ENCODE measurements around the gene XPNPEP3.

The XPNPEP3 gene

DNA sequence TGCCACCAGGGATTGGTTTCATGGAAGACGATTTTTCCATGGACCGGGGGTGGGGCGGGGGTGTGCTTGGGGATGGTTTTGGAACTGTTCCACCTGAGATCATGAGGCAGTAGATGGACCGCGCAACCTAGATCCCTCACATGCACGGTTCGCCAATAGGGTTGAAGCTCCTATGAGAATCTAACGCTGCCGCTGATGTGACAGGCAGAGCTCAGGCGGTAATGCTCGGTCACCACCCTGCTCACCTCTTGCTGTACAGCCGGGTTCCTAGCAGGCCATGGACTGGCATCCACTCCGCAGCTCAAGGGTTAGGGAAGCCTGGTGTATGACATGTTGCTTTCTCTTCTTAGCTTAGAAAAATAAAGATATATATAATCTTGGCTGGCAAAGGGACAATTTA, 116.2 kb downstream of the XPNPEP3 start:
- Histone ChIP-seq H3K4me3 (no peak overlapping the region), H3K27ac (no peak overlapping the region)
- TF ChIP-seq, protein P1, sequence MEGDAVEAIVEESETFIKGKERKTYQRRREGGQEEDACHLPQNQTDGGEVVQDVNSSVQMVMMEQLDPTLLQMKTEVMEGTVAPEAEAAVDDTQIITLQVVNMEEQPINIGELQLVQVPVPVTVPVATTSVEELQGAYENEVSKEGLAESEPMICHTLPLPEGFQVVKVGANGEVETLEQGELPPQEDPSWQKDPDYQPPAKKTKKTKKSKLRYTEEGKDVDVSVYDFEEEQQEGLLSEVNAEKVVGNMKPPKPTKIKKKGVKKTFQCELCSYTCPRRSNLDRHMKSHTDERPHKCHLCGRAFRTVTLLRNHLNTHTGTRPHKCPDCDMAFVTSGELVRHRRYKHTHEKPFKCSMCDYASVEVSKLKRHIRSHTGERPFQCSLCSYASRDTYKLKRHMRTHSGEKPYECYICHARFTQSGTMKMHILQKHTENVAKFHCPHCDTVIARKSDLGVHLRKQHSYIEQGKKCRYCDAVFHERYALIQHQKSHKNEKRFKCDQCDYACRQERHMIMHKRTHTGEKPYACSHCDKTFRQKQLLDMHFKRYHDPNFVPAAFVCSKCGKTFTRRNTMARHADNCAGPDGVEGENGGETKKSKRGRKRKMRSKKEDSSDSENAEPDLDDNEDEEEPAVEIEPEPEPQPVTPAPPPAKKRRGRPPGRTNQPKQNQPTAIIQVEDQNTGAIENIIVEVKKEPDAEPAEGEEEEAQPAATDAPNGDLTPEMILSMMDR (IDR thresholded peaks at IDR 0.05) = no peak
- DNase-seq (ENCODE audit: low spot score) = no peak

DNA sequence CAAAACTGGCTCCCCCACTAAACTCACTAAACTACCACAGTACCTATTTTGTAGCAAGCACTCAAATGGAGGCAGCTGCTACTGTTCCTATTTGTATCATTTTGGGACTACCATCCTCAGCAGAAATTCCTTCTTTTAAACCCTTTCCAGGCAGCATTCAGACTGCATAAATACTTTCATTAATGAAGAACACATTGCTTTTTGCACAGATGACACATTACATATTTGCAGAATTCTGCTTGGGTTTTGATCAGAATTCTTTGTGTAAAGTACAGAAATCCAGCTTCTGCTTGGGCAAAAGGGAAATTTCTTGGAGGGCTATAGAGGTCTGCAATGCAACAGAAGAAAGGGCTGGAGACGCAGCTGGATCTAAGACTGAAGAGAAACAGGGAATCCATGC, 118.4 kb downstream of the XPNPEP3 start:
- TF ChIP-seq, protein P1 (IDR thresholded peaks at IDR 0.05) = no peak
- H3K27ac ChIP-seq = no peak overlapping the region
- DNase-seq (ENCODE audit: low spot score) = no peak
- no peak overlapping the region for H3K4me3 ChIP-seq

DNA sequence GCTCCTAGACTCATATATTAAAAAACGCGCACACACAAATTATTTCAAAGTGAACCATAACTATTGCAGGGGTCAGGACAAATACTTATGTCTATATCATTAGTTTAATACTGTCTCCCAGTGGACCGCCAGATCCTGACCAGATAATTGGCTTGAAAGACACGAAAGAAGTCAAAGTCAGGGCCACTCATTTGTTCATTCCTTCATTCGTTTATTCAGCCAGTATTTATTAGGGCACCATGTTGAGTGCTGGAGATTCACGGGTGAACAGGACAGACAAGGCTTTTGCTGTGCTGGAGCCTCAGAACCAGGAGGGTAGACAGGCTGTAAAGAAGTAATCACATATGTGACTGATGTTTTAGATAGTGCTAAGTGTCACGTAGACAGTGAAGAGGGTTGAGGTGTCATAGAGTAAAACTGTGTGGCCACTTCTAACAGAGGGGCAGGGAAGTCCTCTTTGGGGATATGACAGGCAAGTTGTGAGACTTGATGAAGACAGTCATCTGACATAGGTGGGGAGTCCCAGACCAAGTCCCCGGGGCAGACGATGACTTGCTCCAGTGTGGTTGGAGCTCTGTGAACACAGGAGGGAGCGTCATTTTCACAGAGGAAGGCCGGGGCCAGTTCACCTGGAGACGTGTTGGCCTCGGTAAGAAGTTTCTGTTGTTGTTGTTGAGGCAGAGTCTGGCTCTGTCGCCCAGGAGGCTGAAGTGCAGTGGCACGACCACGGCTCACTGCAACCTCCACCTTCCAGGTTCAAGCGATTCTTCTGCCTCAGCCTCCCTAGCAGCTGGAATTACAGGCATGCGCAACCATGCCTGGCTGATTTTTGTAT, 120.1 kb downstream of the XPNPEP3 start:
- TF ChIP-seq, protein P1 (IDR thresholded peaks at IDR 0.05) = no peak
- DNase-seq (ENCODE audit: low spot score) = no peak
- no peak overlapping the region for H3K4me3 ChIP-seq
- H3K27ac ChIP-seq = no peak overlapping the region

DNA sequence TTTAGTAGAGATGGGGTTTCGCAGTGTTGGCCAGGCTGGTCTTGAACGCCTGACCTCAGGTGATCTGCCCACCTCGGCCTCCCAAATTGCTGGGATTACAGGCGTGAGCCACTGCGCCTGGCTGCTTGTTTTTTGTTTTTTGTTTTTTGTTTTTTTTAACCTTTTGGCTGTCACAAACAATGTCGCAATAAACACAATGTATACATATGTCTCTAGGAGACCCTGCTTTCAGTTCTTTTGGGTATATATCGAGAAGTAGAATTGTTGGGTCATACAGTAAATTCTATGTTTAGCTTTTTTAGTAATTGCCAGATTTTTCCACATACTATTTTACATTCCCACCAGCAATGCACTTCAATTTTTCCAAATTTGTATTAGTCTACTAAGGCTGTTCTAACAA, 122.2 kb downstream of the XPNPEP3 start:
- no peak for DNase-seq (ENCODE audit: low spot score)
- no peak overlapping the region for H3K4me3 ChIP-seq
- H3K27ac ChIP-seq = no peak overlapping the region
- TF ChIP-seq, protein P1 (IDR thresholded peaks at IDR 0.05) = no peak

DNA sequence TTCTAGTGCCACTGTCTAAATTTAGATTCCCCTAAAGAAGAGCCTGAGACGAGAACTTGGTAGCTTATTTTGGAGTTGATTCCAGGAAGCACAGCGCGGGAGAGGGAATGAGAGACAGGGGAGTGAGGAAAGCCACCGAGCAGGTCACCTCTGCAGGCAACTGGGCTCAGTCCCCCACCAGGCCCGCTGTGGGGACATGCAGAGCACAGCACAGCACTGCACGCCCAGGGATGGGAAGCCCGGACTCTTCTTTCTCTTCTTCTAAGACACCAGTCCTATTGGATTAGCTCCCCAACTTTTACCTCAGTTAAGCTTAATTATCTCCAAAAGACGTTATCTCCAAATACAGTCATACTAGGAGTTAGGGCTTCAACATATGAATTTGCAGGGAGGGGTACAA, 122.9 kb downstream of the XPNPEP3 start:
- H3K4me3 ChIP-seq = no peak overlapping the region
- no peak overlapping the region for H3K27ac ChIP-seq
- no peak for DNase-seq (ENCODE audit: low spot score)
- TF ChIP-seq, protein P1 (IDR thresholded peaks at IDR 0.05) = no peak

Data from coronary artery (tissue), 2 donors.